HG03575 (cell line): ENCODE data around the gene MVP.

ENCODE experiments used
- ATAC-seq: cut with Tn5 transposase; IDR thresholded peaks from one replicate; pipeline ENCODE4 v1.9.1; 2021; ENCODE audit not compliant: unreplicated experiment, insufficient number of reproducible peaks, low FRiP score; ENCODE audit errors: extremely low read depth

The MVP gene

GRCh38 chr16:29893553-29893952, 73.3 kb downstream of the MVP start:
- no peak for ATAC-seq

DNA sequence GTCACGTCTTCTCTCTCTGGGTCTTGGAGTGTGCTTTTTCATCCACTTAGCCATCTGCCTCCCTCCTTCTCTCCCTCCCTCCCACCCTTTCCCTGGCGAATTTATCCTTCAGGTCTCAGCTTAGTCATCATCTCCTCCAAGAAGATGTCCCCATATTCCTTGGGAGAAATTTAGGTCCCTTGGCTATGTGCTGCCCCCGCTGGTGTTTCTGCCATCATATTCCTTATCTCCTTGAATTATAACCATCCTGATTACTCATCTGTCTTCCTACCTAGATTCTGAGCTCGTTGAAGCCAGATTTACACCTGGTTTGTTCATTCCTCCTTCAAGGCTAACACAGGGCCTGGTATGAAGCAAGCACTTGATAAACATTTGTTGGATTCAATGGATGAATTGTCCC, 74.1 kb downstream of the MVP start:
- no peak for ATAC-seq

GRCh38 chr16:29896841-29897240, 76.6 kb downstream of the MVP start:
- ATAC-seq, result no peak

- ATAC-seq, result no peak
Measured at GRCh38 chr16:29897333-29897732, 77.1 kb downstream of the MVP start.
